Stimulated activated CD8-positive, alpha-beta memory T cell treated with anti-CD3 and anti-CD28 coated beads, Interleukin-15, amount 100 ng/mL, for 4 hours (primary cell): Measurements from ENCODE around the gene VGLL3.
"Not testable (repeated sequence)": the region's sequence is repeated elsewhere in the genome, so short reads cannot be mapped to it uniquely, and the experiment has no call there.

ENCODE experiments used
- DNase-seq, 2 donors: peaks; one replicate each; pipeline ENCODE4 v3.0.0-alpha.2; 2020; ENCODE audit warnings: low read depth in 2 of 2

Gene VGLL3

DNA sequence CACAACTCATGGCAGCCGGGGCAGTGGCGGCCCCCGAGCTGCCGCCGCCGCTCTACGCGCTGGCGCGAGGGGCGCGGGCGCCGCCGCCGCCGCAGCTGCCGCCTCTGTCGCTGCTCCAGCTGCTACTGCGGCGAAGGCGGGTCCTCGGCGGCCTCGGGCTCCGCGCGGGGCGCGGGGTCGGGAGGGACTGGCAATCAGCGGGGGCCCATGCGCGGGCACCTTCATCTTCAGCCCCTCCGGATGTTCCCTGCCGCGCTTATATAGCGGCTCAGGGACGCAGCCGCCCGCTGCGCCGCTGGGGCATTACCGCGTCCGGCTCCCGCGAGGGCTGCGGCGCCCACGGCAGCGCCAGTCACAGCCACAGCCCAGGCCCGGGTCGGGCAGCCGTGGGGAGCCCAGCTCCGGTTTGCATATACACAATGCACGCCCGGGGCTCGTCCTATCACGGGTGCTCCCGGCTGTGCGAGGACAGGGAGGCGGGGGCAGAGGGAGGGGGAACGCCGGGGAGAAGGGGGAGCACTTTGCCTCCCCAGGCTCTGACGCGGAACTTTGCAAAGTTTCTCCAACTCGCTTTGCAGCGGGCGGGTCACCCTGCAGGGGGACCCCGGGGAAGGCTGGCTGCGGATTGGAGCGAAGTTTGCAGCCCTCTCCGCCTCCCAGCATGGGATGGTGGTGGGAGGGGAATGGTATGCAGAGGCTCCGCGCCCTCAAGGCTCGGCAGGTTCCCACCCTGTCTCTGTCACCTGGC is at the start of gene VGLL3:
VGLL3 (minus strand) TSS at position 416 of the 748 bp plus-strand sequence; CDS start at position 10, 406 bp downstream.
- DNase-seq = no peak

- no peak for DNase-seq
Measured at GRCh38 chr3:87037652-87038051, 46.7 kb upstream of the VGLL3 start.

GRCh38 chr3:87036671-87037070 is 45.7 kb upstream of the VGLL3 start:
- no peak for DNase-seq

DNA sequence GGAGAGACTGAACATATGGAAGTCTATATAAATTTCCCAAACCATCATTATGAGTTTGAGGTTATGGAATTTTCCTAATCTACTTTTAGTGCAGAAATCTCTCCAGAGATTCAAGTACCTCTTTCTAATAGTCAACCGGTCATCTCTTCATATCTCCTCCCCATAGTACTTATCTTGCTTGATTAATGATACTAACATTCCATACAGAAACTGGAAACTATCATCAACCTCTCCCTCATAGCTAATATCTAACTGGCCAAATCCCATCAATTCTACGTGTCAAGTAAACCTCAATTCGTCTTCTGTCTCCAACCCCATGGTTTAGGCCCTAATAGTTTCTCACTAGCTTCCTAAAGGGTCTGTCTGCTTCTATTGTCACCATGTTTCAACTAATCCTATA is 44.4 kb upstream of the VGLL3 start:
- no peak for DNase-seq

GRCh38 chr3:87033205-87033604 is 42.3 kb upstream of the VGLL3 start:
- DNase-seq = no peak

DNA sequence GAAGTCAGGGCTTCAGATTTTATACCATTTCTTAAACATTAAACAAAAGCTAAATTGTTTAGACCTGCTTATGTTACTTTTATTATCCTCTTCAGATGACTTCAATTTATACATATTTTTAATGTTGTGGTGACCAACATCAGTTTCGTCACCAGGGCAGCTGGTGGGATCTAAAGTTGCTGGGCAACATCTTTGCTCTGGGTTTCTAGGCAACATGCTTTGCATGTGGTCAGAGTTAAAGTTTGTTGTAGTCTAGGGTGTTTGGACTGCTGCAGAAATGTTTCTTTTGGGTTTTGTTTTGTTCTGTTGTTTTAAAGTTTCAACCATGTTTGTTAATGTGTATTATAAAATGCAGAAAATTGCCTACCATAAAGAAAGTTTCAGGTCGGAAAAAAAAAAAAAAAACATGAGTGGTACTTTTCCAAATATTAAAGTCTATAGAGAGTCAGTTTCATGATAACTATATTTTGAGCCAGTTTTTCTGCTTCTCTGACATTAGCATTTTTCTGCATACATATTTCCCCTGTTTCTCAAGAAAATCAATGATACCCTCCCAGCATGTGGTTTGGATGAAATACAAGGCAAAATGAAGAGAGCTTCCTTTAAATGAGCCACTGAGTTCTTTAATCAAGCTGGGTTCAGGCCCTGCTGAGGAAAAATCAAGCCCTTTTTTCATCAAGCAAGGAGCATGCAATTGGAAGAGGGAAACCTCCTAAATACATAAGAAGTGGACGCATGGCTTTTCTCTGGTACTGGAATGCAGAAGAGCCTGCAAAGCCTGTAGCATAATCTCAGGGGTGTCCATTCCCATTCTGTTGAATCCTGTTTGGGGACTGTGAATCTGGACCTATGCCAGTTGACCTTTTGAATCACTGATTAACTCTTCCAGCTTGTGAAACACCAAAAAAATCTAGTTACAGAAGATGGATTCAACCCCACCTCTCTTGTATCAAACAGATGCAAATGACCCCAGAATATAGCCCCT is 35.0 kb upstream of the VGLL3 start:
- DNase-seq = no peak

DNA sequence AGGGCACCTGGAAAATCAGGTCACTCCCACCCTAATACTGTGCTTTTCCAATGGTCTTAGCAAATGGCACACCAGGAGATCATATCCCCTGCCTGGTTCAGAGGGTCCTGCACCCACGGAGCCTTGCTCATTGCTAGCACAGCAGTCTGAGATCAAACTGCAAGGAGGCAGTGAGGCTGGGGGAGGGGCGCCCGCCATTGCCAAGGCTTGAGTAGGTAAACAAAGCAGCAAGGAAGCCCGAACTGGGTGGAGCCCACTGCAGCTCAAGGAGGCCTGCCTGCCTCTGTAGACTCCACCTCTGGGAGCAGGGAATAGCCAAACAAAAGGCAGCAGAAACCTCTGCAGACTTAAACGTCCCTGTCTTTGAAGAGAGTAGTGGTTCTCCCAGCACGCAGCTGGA is 26.4 kb upstream of the VGLL3 start:
- DNase-seq = not testable (repeated sequence)

- no peak for DNase-seq
Measured at GRCh38 chr3:87009271-87009670, 18.3 kb upstream of the VGLL3 start.

DNA sequence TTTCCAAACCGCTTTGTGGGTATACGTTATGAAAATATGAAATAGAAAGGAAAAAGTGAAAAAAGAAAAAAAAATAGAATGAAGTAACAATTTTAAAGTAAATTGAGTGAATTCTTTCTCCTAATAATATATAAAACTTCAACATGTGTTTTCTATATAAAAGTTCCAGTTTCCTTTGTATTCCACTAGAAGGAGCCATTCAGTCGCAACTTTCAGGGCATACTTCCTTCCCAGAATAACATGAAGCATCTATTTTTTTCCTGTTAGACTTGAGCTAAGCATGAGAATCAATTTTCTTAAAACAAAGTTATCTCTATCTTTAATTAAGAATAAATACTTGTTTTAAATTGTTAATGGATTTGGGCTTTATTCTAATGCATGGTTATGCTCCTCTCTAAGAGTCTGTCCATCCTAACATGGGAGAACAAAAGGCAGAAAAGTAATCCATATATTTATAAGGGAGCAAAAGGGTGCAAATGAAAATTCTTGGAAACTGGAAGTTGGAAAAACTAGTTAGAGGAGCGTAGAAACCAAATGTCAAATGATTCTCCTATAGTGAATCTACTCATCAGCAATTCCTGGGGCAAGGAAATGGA is 16.0 kb upstream of the VGLL3 start:
- no peak for DNase-seq

GRCh38 chr3:87004883-87005282 is 13.9 kb upstream of the VGLL3 start:
- DNase-seq = no peak

- DNase-seq = no peak
Measured at GRCh38 chr3:87002346-87002745, 11.4 kb upstream of the VGLL3 start.

DNA sequence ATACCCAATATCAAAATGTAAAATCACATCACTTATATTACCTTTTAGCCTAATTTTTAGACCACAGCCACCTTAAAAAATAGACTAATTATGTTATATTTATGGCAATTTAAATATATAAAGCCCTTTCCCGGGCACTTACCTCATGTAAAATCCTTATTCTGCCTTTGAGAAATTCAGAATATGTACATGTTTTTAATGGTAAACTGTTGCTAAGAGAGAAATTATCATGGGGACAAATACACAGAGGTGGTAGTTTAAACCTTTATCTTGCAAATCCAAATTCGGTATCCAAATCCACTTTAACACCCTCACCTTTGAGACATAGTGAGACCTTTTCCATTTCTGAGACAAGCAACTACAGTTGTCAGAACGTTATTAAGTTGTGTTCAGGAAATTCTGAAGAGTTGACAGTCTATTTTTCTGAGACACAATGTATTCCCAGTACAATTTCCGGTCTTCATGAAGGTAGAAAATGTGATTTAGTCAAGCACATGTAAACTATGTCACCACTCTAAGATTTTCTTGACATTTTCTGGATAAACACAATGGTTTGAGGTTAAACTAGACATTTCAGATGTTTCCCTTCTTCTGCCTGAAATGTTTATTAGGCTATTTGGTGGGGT is 10.6 kb upstream of the VGLL3 start:
- no peak for DNase-seq

GRCh38 chr3:87000940-87001339 is 10.0 kb upstream of the VGLL3 start:
- no peak for DNase-seq

GRCh38 chr3:86998569-86998968 is 7.6 kb upstream of the VGLL3 start:
- DNase-seq = no peak

- no peak for DNase-seq
Measured at GRCh38 chr3:86996261-86996955, 5.5 kb upstream of the VGLL3 start.

DNA sequence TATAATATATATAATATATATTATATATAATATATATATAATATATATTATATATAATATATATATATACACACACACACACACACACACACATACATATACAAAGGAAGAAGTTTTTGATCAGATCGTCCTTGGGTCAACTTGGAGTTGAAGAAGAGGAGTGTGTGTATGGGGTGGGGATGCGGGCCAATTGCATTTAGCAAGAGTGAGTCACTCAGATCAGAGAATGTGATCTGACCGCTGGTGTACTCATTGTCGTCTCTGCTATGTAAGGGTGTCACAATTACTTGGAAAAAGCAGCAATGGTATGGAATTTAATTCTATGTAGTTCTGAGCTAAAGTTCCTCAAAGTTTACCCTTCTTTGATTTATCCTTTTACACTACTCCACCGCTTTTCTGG is 4.6 kb upstream of the VGLL3 start:
- no peak for DNase-seq

- DNase-seq = no peak
Measured at GRCh38 chr3:86993704-86994103, 2.8 kb upstream of the VGLL3 start.

DNA sequence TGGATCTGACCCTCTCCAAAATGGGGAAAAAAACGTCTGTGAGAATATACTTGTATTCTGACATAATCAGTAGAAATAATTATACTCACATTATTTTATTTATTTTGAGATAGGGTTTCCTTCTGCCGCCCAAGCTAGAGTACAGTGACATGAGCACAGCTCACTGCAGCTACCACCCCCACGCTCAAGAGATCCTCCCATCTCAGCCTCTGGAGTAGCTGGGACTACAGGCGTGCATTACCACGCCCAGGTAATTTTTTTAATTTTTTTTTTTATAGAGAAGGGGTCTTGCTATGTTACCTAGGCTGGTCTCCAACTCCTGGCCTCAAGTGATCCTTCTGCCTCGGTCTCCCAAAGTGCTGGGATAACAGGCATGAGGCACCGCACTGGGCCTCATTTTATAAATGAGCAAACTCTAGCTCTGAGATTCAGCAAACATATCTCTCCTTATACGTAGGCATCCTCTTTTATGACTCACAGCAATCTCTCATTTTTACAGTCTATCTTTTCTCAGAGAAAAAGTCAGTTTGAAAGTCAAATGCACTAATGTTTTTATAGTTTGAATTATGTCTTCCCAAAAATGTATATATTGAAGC is 989 bp upstream of the VGLL3 start:
- DNase-seq = no peak

DNA sequence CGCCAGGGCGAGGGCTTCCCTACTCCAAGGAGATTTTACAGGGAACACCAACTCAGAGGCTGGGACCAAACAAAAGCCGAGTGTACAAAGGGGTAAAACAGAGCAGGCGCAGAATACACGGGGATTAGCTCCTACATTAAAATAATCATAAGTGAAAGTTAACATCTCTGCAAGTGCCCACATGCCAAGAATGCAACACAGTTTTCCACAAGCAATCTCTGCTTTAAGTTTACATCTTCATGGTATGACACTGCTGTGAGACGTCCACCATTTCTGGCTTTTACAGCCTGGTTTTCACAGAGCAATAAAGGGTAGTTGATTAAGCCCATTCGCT is 500 bp upstream of the VGLL3 start:
- DNase-seq = no peak

DNA sequence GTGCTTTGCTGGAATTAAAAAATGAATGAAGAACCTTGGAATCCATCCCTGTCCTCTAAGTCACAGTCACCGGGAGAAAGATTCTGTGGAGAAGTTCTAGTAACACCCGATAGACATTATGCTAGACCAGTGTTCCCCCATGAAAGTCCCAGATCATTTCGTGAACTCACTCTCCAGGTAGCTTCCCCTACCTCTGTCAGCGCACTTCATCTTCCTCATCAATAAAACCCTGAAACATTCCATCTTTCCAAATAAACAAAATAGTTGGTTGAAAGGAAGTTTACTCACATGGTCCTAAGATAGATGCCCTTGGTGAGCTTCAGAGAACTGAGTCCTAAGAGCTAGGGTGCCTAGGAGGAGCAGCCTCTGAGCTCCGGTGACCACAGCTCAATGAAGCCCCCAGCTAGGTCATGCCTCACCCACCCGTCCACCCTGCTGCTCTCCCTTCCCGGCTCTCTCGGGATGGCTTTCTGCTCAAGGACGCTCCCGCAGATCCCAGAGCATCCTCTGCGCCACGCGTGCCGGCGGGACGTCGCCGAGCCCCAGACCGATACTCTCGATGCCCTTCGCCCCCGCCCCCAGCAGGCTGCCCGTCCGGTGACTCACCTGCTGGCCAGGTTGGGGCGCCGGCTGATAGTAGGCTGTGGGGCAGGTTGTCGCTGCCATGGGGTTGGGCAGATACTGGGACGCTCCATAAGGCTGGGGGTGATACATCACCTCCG is 776 bp downstream of the VGLL3 start:
- DNase-seq = no peak
